NCI-H526 (cell line): ENCODE data around the gene USP48.
A peak's percentile ranks its signal among the peaks of the same experiment; 100 is the strongest.
"Not testable (repeated sequence)": the region's sequence is repeated elsewhere in the genome, so short reads cannot be mapped to it uniquely, and the experiment has no call there.

Experiments
- DNase-seq, 2 experiments: peaks; one replicate each; lab custom pipeline; 2025; lab: John Stamatoyannopoulos, UW

Gene USP48

GRCh38 chr1:21782868-21783678 lies at the start of gene USP48:
TSS of gene USP48 (minus strand) at chr1:21783149. CDS start at chr1:21782957, 192 bp downstream.
- DNase-seq: peak; percentile 87 to 95

GRCh38 chr1:21831454-21831970 lies 48.6 kb upstream of the USP48 start:
- no peak for DNase-seq

- no peak for DNase-seq
These were observed 48.0 kb upstream of the USP48 start for GRCh38 chr1:21830792-21831453.

- DNase-seq: no peak
These were observed 46.3 kb upstream of the USP48 start for GRCh38 chr1:21829294-21829693.

- no peak for DNase-seq
These were observed 45.7 kb upstream of the USP48 start for GRCh38 chr1:21828506-21829210.

- DNase-seq: no peak
These were observed 45.1 kb upstream of the USP48 start for GRCh38 chr1:21828075-21828474.

GRCh38 chr1:21827141-21827679 lies 44.3 kb upstream of the USP48 start:
- no peak for DNase-seq

GRCh38 chr1:21826694-21827093 lies 43.7 kb upstream of the USP48 start:
- not testable (repeated sequence) for DNase-seq

- no peak for DNase-seq
These were observed 42.4 kb upstream of the USP48 start for GRCh38 chr1:21825393-21825792.

- no peak for DNase-seq
These were observed 42.0 kb upstream of the USP48 start for GRCh38 chr1:21824926-21825325.

GRCh38 chr1:21823980-21824702 lies 41.2 kb upstream of the USP48 start:
- no peak for DNase-seq

GRCh38 chr1:21823206-21823979 lies 40.4 kb upstream of the USP48 start:
- no peak for DNase-seq

- no peak for DNase-seq
These were observed 39.4 kb upstream of the USP48 start for GRCh38 chr1:21822349-21822748.

GRCh38 chr1:21821385-21822019 lies 38.6 kb upstream of the USP48 start:
- DNase-seq: no peak

GRCh38 chr1:21820597-21821232 lies 37.8 kb upstream of the USP48 start:
- DNase-seq: no peak

- DNase-seq: peak in 1 of 2 experiments; percentile 27
These were observed 35.7 kb upstream of the USP48 start for GRCh38 chr1:21818656-21819055.

- DNase-seq: no peak
These were observed 33.8 kb upstream of the USP48 start for GRCh38 chr1:21816602-21817302.

- no peak for DNase-seq
These were observed 32.9 kb upstream of the USP48 start for GRCh38 chr1:21815724-21816321.
